GM12891 (cell line): ENCODE measurements around the gene HERC5.

Source experiments
- POLR2A ChIP-seq: IDR thresholded peaks from 2 replicates; pipeline ENCODE4 v1.6.1; 2011; ENCODE audit warnings: low read depth, low read length, control low read depth
- POLR2AphosphoS5 ChIP-seq: IDR thresholded peaks from 2 replicates; pipeline ENCODE4 v1.6.1; 2011; ENCODE audit warnings: low read depth, low read length, control low read depth

- no peak for TF ChIP-seq POLR2A
- TF ChIP-seq POLR2AphosphoS5, result no peak
Observed at GRCh38 chr4:88451205-88451604, 5.7 kb upstream of the HERC5 start.
